CD4-positive, alpha-beta T cell treated with Interleukin-10 for 1 hour (primary cell): ENCODE data around the gene VWF.

Source experiments
- DNase-seq: peaks from one replicate; pipeline ENCODE4 v3.0.0-alpha.2; 2020

The VWF gene

DNA sequence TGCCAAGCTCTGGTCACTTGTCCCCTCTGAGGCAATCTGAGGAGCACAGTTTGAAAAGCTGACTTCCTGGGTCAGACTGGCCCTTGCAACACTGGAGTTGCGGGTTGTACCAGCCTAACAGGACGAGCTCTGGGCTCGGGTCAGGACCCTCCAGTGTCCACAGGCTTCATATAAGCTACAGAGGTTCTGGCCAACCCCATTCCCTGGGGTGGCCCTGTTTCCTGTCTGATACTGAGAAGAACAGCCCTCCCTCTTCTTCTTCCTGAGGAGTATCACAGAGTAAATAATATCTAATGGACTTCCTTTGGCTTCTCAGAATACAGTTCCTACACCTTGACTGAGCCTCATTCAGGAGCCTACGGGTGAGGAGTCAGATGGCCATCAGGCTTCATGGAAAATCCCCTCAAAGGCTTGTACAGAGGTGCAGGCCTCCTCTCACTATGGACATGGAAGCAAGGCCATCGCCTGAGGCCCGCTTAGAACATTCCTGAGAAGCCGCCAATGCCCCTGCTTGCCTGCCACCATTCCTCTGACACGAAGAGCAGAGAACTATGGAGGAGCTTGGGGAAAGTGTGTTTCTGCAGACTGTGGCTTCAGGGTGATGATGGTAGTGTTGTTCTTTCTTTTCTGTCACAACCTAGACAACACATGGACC lies 150.9 kb downstream of the VWF start:
- no peak for DNase-seq

DNA sequence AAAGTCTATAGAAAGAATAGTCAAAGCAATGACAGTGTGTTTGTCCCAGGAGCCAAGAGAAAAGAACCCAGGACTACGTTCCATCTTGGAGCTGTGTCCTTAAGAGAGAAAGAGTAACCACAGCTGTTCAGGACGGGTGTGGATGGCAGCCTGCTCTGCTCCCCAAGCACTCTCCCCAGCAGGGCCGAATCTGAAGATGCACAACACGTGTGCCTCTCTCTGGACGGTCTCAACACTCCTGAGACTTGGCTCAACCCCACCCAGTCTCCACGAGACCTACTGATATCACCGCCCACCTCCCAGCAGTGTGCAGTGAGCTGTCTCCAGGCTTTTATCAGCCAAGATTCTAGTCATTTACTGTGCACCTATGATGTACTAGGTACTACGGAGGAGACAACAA lies 152.1 kb downstream of the VWF start:
- DNase-seq: no peak

DNA sequence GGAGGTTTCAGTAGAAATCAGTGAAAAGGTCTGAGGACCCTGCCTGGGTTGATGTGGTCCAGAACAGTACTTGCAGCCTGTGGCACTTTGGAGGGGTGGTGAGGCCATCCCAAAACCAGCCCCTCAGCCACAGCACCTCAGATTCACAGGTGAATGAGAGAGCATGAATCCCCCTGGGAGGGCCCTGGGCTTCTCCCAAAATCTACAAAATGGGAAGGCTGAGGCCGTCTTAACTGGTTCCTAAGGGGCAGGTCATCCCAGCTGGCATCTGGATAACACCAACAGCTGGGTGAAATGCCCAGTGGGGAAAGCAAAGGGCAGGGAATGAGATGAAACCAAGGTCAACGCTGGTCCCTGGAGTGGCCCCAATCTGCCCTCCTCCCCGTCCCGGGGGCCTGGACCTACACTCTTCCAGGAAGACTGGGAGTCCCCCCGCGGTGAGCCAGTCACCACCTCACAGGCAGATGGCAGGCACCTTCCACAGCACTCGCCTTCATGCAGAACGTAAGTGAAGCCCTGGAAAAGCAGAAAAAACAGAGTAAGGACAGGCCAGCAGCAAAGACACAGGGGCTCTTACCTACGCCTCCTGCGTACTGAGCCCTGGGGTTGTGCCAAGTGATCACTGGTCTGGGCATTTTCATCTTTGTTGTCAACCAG lies 153.1 kb downstream of the VWF start:
- no peak for DNase-seq

DNA sequence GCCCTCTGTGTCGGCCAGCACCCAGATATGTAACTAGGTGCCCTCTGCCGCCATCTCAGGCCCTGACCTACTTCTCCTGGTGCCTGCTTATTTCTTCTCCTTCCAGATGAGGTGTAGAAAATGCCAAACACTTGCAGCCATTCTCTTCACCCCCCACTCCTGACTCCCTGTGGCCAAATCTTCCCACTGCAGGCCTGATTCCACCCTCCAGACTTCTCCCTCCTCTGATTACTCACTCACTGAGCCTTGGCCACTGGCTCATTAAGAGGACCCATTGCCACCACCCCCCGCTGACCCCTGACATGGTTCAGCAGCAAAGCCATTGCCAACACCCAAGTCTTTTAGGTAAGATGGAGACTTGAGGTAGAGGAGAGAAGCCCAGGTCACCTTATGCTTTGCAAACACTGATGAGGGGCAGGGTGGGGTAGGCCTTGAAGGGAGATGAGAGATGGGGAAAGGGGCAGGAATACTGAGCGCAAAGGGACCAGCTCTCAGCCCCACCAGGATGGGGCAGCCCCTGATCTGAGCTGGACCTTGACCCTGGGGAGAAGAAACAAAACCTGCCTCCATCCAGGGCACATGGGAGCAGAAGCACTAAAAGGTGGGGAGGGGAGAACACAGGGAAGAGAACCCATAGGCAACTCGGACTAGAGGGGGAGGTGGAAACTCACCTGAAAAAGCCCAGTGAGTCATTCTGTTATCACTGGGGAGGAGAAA lies 154.3 kb downstream of the VWF start:
- no peak for DNase-seq

GRCh38 chr12:5969156-5969973 lies 155.1 kb downstream of the VWF start:
- no peak for DNase-seq

- DNase-seq: no peak
Measured at GRCh38 chr12:5967645-5968415, 156.6 kb downstream of the VWF start.

GRCh38 chr12:5966486-5967095 lies 157.9 kb downstream of the VWF start:
- no peak for DNase-seq

DNA sequence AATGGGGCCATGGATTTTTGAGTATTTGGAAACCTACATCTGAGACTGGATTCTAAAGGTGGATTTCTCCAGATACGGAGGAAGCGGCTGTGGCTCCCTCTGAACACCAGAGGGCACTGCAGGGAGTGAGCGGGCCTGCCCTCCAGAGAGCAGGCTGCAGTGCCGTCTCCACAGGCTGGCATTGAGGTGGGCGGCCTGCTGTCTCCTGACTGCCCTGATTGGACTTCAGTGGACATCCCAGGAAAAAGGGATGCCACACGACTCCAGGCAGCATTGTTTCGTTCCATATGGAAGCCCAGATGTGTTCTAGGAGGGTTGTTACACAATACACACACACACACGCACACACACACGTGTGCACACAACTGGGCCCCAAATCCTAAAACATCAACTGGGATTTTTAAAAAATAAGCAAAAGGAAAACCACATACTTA lies 158.5 kb downstream of the VWF start:
- DNase-seq: peak; percentile 34

DNA sequence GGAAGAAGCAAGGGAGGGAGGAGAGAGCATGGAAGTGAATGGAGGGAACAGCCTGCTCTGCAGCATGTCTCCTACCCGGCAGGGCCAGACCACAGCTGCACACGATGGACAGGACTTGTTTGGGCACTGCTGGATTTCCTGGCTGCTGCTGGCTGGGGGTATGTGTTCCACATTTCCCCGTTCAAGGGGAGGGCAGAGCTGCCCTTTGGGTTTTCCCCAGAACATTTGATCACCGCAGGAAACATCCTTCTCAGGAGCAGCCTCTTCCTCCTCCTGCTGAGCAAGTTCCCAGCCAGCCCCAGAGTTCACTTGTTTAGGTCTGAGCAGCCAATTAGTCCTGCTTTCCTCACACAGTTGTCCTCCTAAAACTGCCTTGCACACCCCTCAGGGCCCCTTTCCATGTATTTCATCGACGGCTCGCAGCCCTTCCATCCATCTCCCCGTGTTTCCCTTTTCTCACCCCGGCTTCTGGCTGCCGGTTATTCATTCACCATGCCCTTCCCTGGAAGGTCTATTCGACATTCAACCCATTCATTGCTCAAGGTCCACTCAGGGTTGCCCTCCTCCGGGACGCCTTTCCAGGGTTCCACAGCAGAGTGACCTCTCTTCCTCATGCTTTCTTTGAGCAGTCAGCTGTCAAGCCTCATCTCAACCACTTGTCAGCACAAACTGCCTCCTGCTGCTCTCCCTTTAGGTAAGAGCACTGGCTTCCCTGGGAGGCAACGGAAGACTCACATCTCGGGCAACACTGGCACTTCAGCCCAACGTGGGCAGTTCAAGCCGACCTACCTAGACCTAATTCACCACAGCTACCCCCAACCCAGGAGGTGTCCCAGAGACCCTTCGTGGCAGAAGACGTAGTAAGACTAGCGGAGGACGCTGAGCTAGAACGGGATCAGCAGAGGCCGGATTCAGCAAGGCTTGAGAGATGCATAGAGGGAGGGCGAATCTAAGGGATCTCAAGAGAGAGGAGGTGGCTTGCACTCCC lies 159.3 kb downstream of the VWF start:
- DNase-seq: no peak

DNA sequence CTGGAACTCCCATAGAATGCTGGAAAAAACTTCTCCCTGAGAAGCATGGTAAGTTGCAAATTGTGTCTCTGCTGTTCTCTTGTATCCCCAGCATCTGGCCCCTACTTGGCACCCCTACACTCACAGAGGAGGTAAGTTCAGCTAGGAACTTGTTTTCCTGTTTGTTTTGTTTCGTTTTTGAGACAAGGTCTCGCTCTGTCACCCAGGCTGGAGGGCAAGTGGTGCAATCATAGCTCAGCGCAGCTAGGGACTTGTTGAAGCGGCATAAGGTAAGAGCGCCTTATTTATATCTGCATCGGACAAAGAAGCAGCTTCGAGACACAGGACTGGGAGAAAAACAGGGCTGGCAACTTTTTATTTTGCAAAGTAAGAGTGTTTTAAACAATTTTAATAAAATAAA lies 161.0 kb downstream of the VWF start:
- DNase-seq: no peak

DNA sequence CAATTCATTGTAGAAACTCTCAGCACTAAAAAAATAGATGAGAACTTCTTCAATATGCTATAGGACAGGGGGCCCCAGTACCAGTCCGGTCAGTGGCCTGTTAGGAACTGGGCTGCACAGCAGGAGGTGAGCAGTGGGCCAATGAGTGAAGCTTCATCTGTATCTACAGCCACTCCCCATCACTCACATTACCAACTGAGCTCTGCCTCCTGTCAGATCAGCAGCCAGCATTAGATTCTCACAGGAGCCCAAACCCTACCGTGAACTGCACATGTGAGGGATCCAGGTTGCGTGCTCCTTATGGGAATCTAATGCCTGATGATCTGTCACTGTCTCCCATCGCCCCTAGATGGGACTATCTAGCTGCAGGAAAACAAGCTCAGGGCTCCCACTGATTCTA lies 163.7 kb downstream of the VWF start:
- no peak for DNase-seq

DNA sequence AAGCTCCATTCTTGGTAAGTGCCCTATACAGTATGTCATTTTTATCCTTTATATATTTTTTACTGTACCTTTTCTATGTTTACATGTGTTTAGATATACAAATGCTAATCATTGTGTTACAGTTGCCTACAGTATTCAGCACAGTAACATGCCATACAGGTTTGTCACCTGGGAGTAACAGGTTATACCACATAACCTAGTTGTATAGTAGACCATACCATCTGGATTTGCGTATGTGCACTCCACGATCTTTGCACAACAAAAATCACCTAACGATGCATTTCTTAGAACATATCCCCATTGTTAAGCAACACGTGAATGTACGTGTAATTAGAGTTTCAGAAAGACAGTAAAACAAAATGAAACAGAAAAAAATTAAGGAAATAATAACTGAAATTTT lies 167.5 kb downstream of the VWF start:
- DNase-seq: no peak

GRCh38 chr12:5954661-5955060 lies 169.8 kb downstream of the VWF start:
- DNase-seq: no peak

GRCh38 chr12:5953835-5954586 lies 170.5 kb downstream of the VWF start:
- DNase-seq: no peak

DNA sequence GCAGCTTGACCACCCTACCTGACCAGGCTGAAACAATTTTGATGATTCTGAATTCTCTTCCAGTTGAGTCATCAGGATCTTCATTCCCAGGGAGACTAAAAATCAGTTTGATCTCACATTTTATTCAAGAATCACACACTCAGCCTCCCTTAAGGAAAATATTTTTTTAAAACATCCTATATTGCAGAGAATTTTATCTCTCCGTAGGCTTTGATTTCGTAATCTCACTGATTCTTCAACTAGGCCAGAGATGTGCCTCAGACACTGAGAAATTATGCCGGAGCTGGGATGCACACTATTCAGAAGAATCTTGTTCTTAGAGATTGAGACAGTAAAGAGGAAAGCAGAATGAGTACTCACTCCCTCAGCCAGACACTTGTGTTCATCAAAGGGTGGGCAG lies 172.4 kb downstream of the VWF start:
- DNase-seq: no peak

- DNase-seq: no peak
Measured at GRCh38 chr12:5948696-5949095, 175.8 kb downstream of the VWF start.

DNA sequence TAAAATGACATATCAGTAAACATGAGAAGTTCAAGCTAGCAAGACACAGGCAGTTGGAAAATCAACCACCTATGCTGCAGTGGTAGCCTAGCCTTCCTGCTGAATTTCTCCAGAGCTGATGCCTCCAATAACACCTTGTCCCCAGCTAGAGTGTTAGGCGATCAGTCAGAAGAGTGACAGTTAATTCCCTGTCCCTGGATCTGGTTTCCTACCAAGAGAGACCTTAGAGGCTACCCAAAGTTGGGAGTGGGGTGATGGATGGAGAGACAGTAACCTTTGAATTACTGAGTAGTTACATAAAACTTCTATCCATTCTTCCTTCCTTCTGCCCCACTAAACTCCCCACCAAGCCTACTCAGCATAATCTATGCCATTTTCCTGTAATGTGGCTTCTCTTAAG lies 177.5 kb downstream of the VWF start:
- DNase-seq: no peak

DNA sequence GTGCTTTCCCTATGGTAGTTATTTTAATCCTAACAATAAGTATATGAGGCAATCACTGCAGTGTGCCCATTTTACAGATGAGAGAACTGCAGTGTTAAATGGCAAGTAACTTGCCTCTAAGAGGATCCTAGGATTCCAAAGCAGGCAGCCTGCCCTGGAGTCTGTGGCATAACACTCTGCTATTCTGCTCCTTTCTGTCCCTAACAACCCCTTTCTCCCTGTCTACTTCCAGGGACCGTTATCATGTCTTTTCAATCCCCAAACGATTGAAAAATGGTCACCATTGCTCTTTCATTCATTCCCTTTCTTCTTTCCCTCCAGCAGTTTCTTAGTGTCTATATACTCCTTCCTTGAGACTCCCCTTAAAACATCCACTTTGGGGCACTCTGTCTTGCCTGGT lies 178.1 kb downstream of the VWF start:
- DNase-seq: no peak

DNA sequence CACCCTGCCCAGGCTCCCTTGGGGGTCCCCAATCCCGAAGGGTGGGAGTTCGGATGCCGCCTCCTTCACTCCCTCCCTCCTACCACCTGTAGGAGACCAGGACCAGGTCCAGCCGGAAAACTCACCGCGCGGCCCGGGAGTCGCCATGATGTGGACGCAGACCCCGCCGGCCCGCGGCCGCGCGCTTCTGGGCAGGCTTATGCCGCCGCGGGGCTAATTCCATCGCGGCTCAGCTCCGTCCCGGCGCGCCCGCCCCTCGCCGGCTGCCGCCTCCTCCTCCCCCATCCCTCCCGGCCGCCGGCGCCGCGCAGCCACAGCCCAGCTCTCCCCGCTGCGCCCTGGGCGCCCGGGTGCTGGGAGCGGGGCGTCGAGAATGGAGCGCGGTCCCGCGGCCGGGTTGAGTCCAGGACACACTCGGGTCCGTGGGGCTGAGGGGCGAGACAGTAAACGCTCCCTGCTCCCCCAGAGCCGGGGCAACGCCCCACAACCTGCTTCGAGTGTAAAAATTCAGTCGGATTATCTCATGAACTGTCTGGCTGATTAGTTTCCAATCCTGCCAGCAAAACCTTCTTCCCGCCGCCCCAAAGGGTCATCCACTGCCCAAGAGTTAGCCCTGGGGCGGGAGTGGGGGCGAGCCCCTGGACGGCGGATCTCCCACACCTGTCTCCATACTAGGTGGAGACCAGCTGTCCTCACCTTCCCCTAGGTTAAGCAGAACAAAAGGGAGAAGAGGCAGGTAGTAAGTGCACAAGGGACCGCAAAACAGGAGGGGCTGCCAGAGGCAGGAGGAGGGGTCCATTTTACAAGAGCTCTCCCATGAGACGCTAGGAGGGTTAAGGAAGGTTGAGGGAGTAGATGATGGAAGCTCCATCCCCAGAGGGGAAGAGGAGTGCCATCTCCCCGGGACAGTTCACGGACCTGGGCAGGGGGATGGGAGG lies 179.1 kb downstream of the VWF start, which contains the start of gene ANO2:
Gene ANO2, minus strand, starts transcription at position 189 of the 938 bp plus-strand sequence. Its CDS starts 42 bp downstream, at position 147.
- no peak for DNase-seq
